ENCODE results near the gene MT1F.

DNA sequence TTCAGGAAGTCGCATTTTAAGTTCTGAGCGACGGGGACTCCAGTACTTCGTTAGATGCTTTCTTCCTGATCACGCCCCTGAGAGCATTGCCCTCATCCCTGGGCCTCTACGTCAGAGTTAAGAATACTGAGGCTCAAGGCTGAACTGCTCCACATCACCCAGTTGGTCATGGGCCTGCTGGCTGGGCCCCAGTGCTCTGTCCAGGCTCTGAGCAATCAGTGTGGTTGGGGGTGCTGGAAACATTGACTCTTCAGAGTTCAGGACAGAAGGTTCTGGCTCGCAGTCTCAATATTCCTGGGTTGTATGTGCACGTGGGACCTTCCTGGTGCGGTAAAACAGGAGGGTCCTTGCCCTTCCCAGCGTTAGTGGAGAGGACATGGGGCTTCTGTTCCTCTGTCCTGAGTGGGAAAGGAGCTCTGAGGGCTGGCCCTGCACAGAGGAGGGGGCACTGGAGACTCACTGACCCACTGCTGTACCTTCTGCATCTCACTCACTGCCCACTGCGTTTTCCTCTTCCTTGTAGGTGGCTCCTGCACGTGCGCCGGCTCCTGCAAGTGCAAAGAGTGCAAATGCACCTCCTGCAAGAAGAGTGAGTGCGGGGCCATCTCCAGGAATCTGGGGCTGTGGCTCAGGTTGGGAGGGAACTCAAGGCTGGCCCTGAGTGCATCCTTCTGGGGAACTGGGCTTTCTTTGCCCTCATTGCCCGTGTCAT, 31.7 kb upstream of the MT1F start:
- TF ChIP-seq, protein P1, sequence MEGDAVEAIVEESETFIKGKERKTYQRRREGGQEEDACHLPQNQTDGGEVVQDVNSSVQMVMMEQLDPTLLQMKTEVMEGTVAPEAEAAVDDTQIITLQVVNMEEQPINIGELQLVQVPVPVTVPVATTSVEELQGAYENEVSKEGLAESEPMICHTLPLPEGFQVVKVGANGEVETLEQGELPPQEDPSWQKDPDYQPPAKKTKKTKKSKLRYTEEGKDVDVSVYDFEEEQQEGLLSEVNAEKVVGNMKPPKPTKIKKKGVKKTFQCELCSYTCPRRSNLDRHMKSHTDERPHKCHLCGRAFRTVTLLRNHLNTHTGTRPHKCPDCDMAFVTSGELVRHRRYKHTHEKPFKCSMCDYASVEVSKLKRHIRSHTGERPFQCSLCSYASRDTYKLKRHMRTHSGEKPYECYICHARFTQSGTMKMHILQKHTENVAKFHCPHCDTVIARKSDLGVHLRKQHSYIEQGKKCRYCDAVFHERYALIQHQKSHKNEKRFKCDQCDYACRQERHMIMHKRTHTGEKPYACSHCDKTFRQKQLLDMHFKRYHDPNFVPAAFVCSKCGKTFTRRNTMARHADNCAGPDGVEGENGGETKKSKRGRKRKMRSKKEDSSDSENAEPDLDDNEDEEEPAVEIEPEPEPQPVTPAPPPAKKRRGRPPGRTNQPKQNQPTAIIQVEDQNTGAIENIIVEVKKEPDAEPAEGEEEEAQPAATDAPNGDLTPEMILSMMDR (IDR thresholded peaks at IDR 0.05), result no peak
- TF ChIP-seq EP300 (IDR thresholded peaks at IDR 0.05), result no peak

All from gastroesophageal sphincter (tissue), 3 donors.